Mononuclear cell (primary cell): ENCODE data around the gene INHBC. TPM values are rescaled to one million over a fixed set of nuclear protein-coding genes. Genes with fewer than 3 reads are reported as not detected.

Experiments
- H3K27me3 ChIP-seq: 2 replicates; pipeline ENCODE4 v1.6.0; 2011; ENCODE audit warnings: low read length, control low read depth; ENCODE audit not compliant: insufficient read depth
- H3K4me1 ChIP-seq: 2 replicates; pipeline ENCODE4 v1.5.1; 2011; ENCODE audit warnings: mild to moderate bottlenecking, low read length, control low read depth; ENCODE audit not compliant: insufficient read depth
- H3K4me3 ChIP-seq: 2 replicates; pipeline ENCODE4 v1.5.1; 2011; ENCODE audit warnings: mild to moderate bottlenecking, low read length, moderate library complexity
- H3K9me3 ChIP-seq: 2 replicates; pipeline ENCODE4 v1.5.1; 2011; ENCODE audit warnings: low read depth, mild to moderate bottlenecking, control low read depth, low read length
- total RNA-seq: library from RNA; depleted of rRNA; stranded (reverse); fragments of >200 nt; gene quantifications from one replicate; pipeline ENCODE4 v1.2.3, GENCODE V29; 2012

INHBC gene
- total RNA-seq, 1 donor: 0.10 TPM

DNA sequence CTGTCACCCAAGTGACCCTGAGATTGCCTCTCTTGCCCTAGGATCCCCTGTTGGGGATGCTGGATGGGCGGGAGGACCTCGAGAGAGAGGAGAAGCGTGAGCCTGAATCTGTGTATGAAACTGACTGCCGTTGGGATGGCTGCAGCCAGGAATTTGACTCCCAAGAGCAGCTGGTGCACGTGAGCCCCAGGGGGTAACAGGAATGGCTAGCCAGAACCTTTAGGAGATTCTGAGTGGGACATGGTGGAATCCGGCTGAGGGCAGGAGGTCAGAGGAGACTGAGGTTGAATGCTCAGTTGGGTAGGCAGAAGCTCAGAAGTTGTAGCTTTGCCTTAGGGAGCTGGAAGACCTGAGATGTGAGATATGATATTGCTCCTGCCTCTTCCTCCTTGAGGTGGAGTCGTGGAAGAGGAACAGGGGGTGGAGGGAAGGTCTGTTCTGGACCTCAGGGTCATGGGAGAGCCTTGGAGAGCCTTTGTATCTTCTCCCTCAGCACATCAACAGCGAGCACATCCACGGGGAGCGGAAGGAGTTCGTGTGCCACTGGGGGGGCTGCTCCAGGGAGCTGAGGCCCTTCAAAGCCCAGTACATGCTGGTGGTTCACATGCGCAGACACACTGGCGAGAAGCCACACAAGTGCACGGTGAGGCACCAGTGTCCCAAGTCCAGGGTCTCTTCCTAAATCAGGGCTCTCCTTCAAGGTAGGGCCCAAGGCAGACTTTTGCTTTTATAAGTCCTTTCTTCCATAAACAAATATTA, 31.3 kb downstream of the INHBC start:
- H3K4me1 ChIP-seq: peaks cover 40% of the 10 kb centered on the region
- H3K4me3 ChIP-seq: no peak overlapping the region
- peaks cover 6% of the 10 kb centered on the region for H3K27me3 ChIP-seq
- no peaks in the 10 kb centered on the region for H3K9me3 ChIP-seq

DNA sequence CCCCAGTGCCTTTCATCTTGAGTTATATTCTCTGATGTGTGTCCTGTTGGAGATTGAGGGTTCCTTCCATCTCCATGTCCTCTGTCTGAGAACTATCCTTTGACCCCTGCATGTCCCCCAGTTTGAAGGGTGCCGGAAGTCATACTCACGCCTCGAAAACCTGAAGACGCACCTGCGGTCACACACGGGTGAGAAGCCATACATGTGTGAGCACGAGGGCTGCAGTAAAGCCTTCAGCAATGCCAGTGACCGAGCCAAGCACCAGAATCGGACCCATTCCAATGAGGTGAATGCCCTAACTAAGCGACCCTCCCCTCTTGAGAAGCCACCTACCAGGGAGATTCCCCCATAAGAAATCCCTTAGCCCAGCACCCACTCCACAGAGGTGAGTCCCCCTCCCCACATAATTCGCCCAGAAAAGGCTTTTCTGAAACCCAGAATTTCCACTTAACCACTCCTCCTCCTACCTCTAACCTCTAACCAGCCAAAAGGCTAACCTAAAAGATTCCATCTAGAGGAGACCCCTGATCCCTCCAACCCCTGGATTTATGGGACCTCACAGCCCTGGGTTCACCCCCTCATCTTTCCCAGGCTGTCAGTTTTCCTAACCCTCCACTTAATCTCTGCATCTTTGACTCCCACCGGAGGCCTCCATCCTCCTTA, 32.8 kb downstream of the INHBC start:
- Histone ChIP-seq H3K4me3 (no peak overlapping the region), H3K27me3 (no peaks in the 10 kb centered on the region), H3K4me1 (peaks cover 42% of the 10 kb centered on the region), H3K9me3 (no peaks in the 10 kb centered on the region)

DNA sequence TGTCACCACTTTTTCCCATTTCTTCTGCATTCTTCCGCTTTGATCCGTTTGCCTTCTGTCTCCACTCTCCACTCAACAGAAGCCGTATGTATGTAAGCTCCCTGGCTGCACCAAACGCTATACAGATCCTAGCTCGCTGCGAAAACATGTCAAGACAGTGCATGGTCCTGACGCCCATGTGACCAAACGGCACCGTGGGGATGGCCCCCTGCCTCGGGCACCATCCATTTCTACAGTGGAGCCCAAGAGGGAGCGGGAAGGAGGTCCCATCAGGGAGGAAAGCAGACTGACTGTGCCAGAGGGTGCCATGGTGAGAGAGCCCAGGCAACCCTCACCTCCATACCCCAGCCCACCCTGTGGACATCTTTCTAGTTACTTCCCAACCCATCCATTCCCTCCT, 33.3 kb downstream of the INHBC start:
- Histone ChIP-seq H3K27me3 (no peaks in the 10 kb centered on the region), H3K4me1 (peaks cover 42% of the 10 kb centered on the region), H3K9me3 (no peaks in the 10 kb centered on the region), H3K4me3 (no peak overlapping the region)

DNA sequence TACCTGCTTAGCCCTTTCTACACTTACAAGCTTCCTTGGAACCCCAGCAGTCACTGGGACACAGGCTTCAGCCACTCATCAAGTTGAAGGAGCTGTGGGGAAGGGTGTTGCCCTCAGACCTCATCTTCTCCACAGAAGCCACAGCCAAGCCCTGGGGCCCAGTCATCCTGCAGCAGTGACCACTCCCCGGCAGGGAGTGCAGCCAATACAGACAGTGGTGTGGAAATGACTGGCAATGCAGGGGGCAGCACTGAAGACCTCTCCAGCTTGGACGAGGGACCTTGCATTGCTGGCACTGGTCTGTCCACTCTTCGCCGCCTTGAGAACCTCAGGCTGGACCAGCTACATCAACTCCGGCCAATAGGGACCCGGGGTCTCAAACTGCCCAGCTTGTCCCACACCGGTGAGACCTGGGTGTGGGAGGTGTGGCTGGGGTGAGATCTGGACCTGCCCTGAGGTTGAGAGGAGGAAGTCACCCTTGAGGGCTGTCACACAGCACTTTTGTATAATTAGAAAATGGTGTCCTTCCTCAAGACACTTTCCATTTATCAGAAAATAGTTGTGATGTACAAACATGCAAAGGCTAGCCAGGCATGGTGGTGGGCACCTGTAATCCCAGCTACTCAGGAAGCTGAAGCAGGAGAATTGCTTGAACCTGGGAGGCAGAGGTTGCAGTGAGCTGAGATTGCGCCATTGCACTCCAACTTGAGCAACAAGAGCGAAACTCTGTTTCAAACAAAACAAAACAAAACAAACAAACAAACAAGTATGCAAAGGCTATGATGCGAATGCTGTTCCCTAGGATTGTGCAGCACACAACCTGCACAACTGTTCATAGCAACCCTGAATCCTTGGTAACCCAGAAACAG, 34.9 kb downstream of the INHBC start:
- no peak overlapping the region for H3K4me3 ChIP-seq
- peaks cover 54% of the 10 kb centered on the region for H3K4me1 ChIP-seq
- no peaks in the 10 kb centered on the region for H3K9me3 ChIP-seq
- H3K27me3 ChIP-seq: no peaks in the 10 kb centered on the region

DNA sequence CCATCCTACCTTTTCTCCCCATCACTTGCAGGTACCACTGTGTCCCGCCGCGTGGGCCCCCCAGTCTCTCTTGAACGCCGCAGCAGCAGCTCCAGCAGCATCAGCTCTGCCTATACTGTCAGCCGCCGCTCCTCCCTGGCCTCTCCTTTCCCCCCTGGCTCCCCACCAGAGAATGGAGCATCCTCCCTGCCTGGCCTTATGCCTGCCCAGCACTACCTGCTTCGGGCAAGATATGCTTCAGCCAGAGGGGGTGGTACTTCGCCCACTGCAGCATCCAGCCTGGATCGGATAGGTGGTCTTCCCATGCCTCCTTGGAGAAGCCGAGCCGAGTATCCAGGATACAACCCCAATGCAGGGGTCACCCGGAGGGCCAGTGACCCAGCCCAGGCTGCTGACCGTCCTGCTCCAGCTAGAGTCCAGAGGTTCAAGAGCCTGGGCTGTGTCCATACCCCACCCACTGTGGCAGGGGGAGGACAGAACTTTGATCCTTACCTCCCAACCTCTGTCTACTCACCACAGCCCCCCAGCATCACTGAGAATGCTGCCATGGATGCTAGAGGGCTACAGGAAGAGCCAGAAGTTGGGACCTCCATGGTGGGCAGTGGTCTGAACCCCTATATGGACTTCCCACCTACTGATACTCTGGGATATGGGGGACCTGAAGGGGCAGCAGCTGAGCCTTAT, 35.8 kb downstream of the INHBC start:
- Histone ChIP-seq H3K9me3 (no peaks in the 10 kb centered on the region), H3K4me3 (no peak overlapping the region), H3K4me1 (peaks cover 63% of the 10 kb centered on the region), H3K27me3 (no peaks in the 10 kb centered on the region)

DNA sequence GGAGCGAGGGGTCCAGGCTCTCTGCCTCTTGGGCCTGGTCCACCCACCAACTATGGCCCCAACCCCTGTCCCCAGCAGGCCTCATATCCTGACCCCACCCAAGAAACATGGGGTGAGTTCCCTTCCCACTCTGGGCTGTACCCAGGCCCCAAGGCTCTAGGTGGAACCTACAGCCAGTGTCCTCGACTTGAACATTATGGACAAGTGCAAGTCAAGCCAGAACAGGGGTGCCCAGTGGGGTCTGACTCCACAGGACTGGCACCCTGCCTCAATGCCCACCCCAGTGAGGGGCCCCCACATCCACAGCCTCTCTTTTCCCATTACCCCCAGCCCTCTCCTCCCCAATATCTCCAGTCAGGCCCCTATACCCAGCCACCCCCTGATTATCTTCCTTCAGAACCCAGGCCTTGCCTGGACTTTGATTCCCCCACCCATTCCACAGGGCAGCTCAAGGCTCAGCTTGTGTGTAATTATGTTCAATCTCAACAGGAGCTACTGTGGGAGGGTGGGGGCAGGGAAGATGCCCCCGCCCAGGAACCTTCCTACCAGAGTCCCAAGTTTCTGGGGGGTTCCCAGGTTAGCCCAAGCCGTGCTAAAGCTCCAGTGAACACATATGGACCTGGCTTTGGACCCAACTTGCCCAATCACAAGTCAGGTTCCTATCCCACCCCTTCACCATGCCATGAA, 36.5 kb downstream of the INHBC start:
- no peaks in the 10 kb centered on the region for H3K27me3 ChIP-seq
- H3K4me1 ChIP-seq: peaks cover 70% of the 10 kb centered on the region
- no peaks in the 10 kb centered on the region for H3K9me3 ChIP-seq
- no peak overlapping the region for H3K4me3 ChIP-seq

DNA sequence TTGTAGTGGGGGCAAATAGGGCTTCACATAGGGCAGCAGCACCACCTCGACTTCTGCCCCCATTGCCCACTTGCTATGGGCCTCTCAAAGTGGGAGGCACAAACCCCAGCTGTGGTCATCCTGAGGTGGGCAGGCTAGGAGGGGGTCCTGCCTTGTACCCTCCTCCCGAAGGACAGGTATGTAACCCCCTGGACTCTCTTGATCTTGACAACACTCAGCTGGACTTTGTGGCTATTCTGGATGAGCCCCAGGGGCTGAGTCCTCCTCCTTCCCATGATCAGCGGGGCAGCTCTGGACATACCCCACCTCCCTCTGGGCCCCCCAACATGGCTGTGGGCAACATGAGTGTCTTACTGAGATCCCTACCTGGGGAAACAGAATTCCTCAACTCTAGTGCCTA, 37.1 kb downstream of the INHBC start:
- H3K4me1 ChIP-seq: peaks cover 74% of the 10 kb centered on the region

DNA sequence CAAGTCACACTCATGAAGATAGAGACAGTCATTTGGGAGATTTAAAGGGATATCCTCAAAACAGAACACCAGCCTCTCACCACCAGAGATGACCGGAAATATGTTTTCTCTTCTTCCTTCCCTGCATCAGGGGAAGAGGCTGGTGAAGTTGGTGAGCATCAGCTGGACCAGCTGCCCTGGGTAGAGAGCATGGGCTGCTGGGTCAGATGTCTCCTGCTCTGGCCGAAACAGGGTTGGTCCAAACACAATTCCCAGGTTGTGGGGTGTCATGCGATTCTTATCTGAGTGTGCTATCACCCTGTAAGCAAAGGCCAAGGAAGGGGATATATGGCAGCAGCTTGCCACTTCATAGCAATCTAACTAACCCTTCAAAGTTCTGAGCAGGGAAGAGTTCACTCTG, 37.8 kb downstream of the INHBC start:
- Histone ChIP-seq H3K4me1 (peaks cover 75% of the 10 kb centered on the region), H3K9me3 (no peaks in the 10 kb centered on the region), H3K27me3 (no peaks in the 10 kb centered on the region), H3K4me3 (no peak overlapping the region)

More for the DNA sequence above, 37.1 kb downstream of the INHBC start:
- Histone ChIP-seq H3K9me3 (no peaks in the 10 kb centered on the region), H3K4me3 (no peak overlapping the region), H3K27me3 (no peaks in the 10 kb centered on the region)

DNA sequence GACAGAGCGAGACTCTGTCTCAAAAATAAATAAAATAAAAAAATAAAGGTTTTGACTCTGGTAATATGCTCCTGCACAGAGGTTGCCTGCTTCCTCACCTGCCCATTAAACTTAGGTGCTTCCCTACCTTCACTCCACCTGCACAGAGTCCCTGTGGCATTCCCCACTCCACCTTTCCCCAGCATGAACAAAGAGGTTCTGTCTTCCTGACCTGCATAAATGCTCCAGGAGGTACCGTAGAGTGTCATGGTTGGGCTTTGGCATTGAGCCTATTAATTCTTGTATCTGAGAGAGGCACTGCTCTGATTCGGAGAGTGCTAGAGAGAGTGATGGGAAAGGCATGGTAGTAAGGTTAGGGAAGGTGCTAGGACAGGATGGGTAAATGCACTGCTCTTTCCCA, 38.8 kb downstream of the INHBC start:
- Histone ChIP-seq H3K27me3 (no peaks in the 10 kb centered on the region), H3K4me1 (peaks cover 81% of the 10 kb centered on the region), H3K9me3 (no peaks in the 10 kb centered on the region), H3K4me3 (no peak overlapping the region)

DNA sequence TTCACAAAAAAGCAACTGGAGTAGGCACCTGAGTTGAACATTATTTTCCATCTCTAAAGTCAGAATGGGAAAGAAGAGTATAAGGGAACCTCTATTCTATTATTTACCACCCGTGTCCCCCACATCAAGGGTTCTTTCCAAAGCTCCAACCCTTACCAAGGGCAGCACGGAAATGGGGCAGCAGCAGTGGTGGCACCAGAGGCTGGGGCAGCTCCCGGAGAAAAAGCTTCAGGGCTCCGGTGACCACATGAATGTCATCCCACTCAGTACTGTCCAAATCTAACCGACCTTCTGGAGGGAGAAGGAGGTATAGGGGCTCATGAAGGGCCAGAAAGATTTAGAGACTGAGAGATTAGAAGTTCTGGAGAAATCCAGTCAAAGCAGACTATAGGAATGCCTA, 39.3 kb downstream of the INHBC start:
- Histone ChIP-seq H3K9me3 (no peaks in the 10 kb centered on the region), H3K4me1 (peaks cover 86% of the 10 kb centered on the region), H3K4me3 (no peak overlapping the region), H3K27me3 (no peaks in the 10 kb centered on the region)

DNA sequence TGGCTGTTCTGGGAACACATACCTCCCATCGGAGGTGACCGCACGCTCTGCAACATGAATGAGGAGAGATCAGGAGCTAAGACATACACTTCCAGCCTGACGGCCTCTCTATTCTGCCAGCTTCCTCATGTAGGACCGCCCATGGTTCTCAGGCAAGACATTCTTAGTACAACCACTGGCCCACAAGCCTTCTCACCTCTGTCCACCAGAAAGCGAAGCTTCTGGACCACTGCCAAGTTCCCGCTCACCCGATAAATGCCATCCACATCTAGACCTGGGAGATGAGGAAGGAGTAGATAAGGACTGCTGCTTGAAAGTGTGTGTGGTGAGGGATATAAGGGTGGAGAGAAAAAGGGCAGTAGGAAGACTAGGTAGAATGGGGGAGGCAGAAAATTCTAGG, 39.8 kb downstream of the INHBC start:
- H3K9me3 ChIP-seq: no peaks in the 10 kb centered on the region
- H3K4me3 ChIP-seq: no peak overlapping the region
- peaks cover 87% of the 10 kb centered on the region for H3K4me1 ChIP-seq
- H3K27me3 ChIP-seq: no peaks in the 10 kb centered on the region

DNA sequence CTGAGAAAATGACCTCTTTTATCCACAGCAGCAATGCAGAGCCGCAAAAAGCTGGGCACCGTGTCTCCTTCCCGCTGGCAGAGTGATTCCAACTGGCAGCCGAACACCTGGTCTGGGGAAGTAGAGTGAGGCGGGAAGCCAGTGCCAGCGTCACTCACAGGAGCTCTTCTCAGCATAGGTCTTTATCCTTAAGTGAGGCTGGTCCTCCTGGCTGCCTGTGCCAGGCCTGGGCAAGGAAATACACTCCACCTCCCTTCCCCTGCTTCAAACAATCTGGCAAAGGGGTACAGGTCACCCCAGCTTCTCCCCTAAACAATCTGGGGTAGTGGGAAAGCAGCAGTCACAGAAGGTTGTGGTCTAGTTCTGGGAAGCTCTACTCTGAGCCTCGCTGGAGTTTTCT, 40.3 kb downstream of the INHBC start:
- H3K27me3 ChIP-seq: no peaks in the 10 kb centered on the region
- H3K4me1 ChIP-seq: peaks cover 87% of the 10 kb centered on the region
- H3K4me3 ChIP-seq: no peak overlapping the region
- no peaks in the 10 kb centered on the region for H3K9me3 ChIP-seq

DNA sequence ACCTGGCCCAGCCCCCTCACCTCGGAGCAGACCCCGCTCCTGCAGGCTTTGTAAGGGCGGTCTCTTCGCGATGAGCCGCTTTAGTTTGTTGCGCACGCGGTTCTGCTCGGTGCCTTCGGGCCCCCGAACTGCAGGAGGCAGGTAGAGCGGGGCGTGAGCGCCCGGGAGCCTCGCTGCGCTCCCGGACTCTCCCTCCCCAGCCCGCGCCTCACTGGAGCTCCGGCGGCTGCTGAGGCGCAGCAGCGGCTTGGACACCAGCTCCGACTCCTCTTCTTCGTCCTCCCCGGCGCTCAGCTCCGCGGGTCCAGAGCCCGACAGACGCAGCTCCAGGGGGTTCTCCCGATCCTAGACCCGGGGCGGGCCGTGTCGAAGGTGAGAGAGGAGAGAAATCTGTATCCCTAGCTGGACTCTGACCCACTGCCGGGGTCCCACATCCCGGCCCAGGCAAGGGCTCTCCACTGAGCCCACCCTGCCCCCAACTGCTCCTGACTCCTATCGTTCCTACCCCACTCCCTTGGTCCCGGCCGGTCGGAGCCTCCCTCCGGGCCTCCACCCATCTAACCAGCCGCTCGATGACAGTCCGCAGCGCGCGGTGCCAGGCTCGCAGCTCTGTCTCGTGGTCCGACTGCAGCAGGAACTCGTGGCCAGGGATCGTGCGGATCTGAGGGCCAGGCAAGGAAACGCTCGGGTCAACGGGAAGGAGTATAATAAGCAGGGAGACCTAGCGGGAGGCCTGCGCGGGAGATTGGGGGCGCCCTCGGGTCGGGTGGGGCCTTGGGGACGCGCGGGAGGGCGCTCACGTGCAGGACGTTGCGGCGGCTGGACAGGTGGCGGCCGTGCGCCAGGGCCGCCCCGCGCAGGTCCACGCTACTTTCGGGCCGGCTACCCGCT, 40.9 kb downstream of the INHBC start:
- Histone ChIP-seq H3K9me3 (no peaks in the 10 kb centered on the region), H3K27me3 (no peaks in the 10 kb centered on the region), H3K4me1 (peaks cover 87% of the 10 kb centered on the region), H3K4me3 (peak overlapping the region; percentile 64)
